Tibial nerve (tissue), 4 donors: ENCODE results near the gene LMF1. TPM values are rescaled to one million over a fixed set of nuclear protein-coding genes. Genes with fewer than 3 reads are reported as not detected.

Source experiments
- DNase-seq, 2 donors: peaks; one replicate each; pipeline ENCODE4 v3.0.0-alpha.2; 2019; ENCODE audit warnings: low spot score in 2 of 2
- H3K27ac ChIP-seq, 4 donors: fragments of 200-600 bp; sonication (generic) in 3 of 4; one replicate each; pipeline ENCODE4 v1.5.1; 2017 to 2019; ENCODE audit warnings: mild to moderate bottlenecking in 1 of 4
- H3K27me3 ChIP-seq, 2 donors: fragments of 200-600 bp; sonication (generic) in 1 of 2; one replicate each; pipeline versions ENCODE4 v1.5.1 to v1.6.0; 2017 to 2019
- H3K36me3 ChIP-seq, 3 donors: fragments of 200-600 bp; sonication (generic); one replicate each; pipeline ENCODE4 v1.5.1; 2018 to 2019
- H3K4me1 ChIP-seq, 4 donors: fragments of 200-600 bp; sonication (generic) in 3 of 4; one replicate each; pipeline ENCODE4 v1.5.1; 2017 to 2019
- H3K4me3 ChIP-seq, 4 donors: fragments of 200-600 bp; sonication (generic) in 3 of 4; one replicate each; pipeline ENCODE4 v1.5.1; 2017 to 2019; ENCODE audit warnings: mild to moderate bottlenecking in 1 of 4, moderate library complexity in 1 of 4
- H3K9me3 ChIP-seq, 4 donors: fragments of 200-600 bp; sonication (generic) in 3 of 4; one replicate each; pipeline ENCODE4 v1.5.1; 2017 to 2019
- CTCF ChIP-seq, 5 experiments: fragments of 200-600 bp in 3 of 5; fragments of 450-650 bp in 2 of 5; sonication (generic) in 3 of 5; IDR thresholded peaks; one replicate each; pipeline ENCODE4 v1.5.1; 2016 to 2019; ENCODE audit warnings: antibody characterized with exemption in 5 of 5, mild to moderate bottlenecking in 3 of 5, moderate library complexity in 2 of 5
- EP300 ChIP-seq, 2 donors: sonication (generic); formaldehyde crosslinking; IDR thresholded peaks; one replicate each; pipeline ENCODE4 v1.6.1; 2017; ENCODE audit warnings: antibody characterized with exemption in 2 of 2, mild to moderate bottlenecking in 1 of 2
- POLR2A ChIP-seq, 2 donors: fragments of 450-650 bp; IDR thresholded peaks; one replicate each; pipeline ENCODE4 v1.6.1; 2017; ENCODE audit warnings: antibody characterized with exemption in 2 of 2, mild to moderate bottlenecking in 2 of 2, moderate library complexity in 2 of 2
- WGBS, 2 donors: methylation state at CpG; one replicate each; pipeline ENCODE4 v1.1.5; 2018; 5-methylcytosine and 5-hydroxymethylcytosine counted together
- total RNA-seq, 4 donors: library from RNA; depleted of rRNA; stranded (reverse); fragments of >200 nt; gene quantifications; one replicate each; pipeline ENCODE4 v1.1.0, GENCODE V29; 2016

LMF1 gene
- total RNA-seq, 4 donors from 2014 or later = 24.5 to 58.5 (median 31.8) TPM

GRCh38 chr16:853306-853705 is 117.5 kb downstream of the LMF1 start:
- no peak overlapping the region for H3K4me3 ChIP-seq
- no peak for DNase-seq
- H3K4me1 ChIP-seq = no peaks in the 10 kb centered on the region
- 79 to 84% methylated on average over 10 to 11 of the region's 11 CpGs for WGBS, 2 donors
- no peaks in the 10 kb centered on the region for H3K9me3 ChIP-seq
- H3K27me3 ChIP-seq = no peaks in the 10 kb centered on the region
- H3K36me3 ChIP-seq = peaks cover 0 to 36% (median 0%) of the 10 kb centered on the region in 3 donors
- TF ChIP-seq CTCF (IDR thresholded peaks at IDR 0.05) = no peak
- no peak for TF ChIP-seq EP300 (IDR thresholded peaks at IDR 0.05)
- TF ChIP-seq POLR2A (IDR thresholded peaks at IDR 0.05) = no peak
- H3K27ac ChIP-seq = no peak overlapping the region

GRCh38 chr16:852451-853185 is 118.2 kb downstream of the LMF1 start:
- H3K9me3 ChIP-seq = no peaks in the 10 kb centered on the region
- peaks cover 0 to 36% (median 0%) of the 10 kb centered on the region in 3 donors for H3K36me3 ChIP-seq
- no peak overlapping the region for H3K4me3 ChIP-seq
- no peaks in the 10 kb centered on the region for H3K27me3 ChIP-seq
- 79 to 92% methylated on average over 7 of the region's 32 CpGs for WGBS, 2 donors
- no peak for TF ChIP-seq CTCF (IDR thresholded peaks at IDR 0.05)
- no peaks in the 10 kb centered on the region for H3K4me1 ChIP-seq
- no peak overlapping the region for H3K27ac ChIP-seq
- no peak for DNase-seq

GRCh38 chr16:851871-852270 is 118.9 kb downstream of the LMF1 start:
- H3K27me3 ChIP-seq = no peaks in the 10 kb centered on the region
- H3K9me3 ChIP-seq = no peaks in the 10 kb centered on the region
- no peaks in the 10 kb centered on the region for H3K4me1 ChIP-seq
- no peak overlapping the region for H3K27ac ChIP-seq
- TF ChIP-seq CTCF (IDR thresholded peaks at IDR 0.05) (no peak), EP300 (IDR thresholded peaks at IDR 0.05) (no peak), POLR2A (IDR thresholded peaks at IDR 0.05) (no peak)
- WGBS, 2 donors = 67 to 84% methylated on average over 6 to 10 of the region's 17 CpGs
- no peak for DNase-seq
- peaks cover 0 to 32% (median 0%) of the 10 kb centered on the region in 3 donors for H3K36me3 ChIP-seq
- no peak overlapping the region for H3K4me3 ChIP-seq

GRCh38 chr16:851209-851810 is 119.5 kb downstream of the LMF1 start:
- Histone ChIP-seq H3K36me3 (peaks cover 0 to 27% (median 0%) of the 10 kb centered on the region in 3 donors), H3K4me1 (no peaks in the 10 kb centered on the region), H3K27ac (no peak overlapping the region), H3K27me3 (no peaks in the 10 kb centered on the region), H3K4me3 (no peak overlapping the region), H3K9me3 (no peaks in the 10 kb centered on the region)
- WGBS, 2 donors = 81 to 88% methylated on average over 6 to 9 of the region's 11 CpGs
- DNase-seq = no peak
- TF ChIP-seq POLR2A (IDR thresholded peaks at IDR 0.05) (no peak), CTCF (IDR thresholded peaks at IDR 0.05) (no peak), EP300 (IDR thresholded peaks at IDR 0.05) (no peak)

GRCh38 chr16:850668-851067 is 120.1 kb downstream of the LMF1 start:
- Histone ChIP-seq H3K9me3 (no peaks in the 10 kb centered on the region), H3K4me1 (no peaks in the 10 kb centered on the region)
- WGBS, 2 donors = 89% methylated on average over 31 of the region's 31 CpGs

More at GRCh38 chr16:850668-851067, 120.1 kb downstream of the LMF1 start:
- Histone ChIP-seq H3K36me3 (peaks cover 0 to 20% (median 0%) of the 10 kb centered on the region in 3 donors), H3K27me3 (no peaks in the 10 kb centered on the region), H3K4me3 (no peak overlapping the region), H3K27ac (no peak overlapping the region)
- no peak for DNase-seq
- TF ChIP-seq POLR2A (IDR thresholded peaks at IDR 0.05) (no peak), CTCF (IDR thresholded peaks at IDR 0.05) (no peak), EP300 (IDR thresholded peaks at IDR 0.05) (no peak)
